ENCODE measurements around the gene HPSE. TPM values are rescaled to one million over a fixed set of nuclear protein-coding genes. Genes with fewer than 3 reads are reported as not detected.

HPSE gene
- total RNA-seq, 2 experiments from 2014 or later = 16.5 TPM

GRCh38 chr4:83259586-83259985, 75.1 kb downstream of the HPSE start:
- DNase-seq = no peak
- intact Hi-C loops (cut with micrococcal nuclease) = no loop called here
- Mint-ChIP-seq H3K27me3 (no peaks in the 10 kb centered on the region), H3K9me3 (no peaks in the 10 kb centered on the region), H3K4me1 (ENCODE audit: low read depth) (no peaks in the 10 kb centered on the region), H3K36me3 (peaks cover 17% of the 10 kb centered on the region), H3K4me3 (no peak overlapping the region), H3K27ac (no peak overlapping the region)
- CTCF ChIA-PET = interaction anchor here (1.0 to 2.3 kb wide), 14 partner anchors 11 to 207 kb away, joined by 3 to 17 read pairs (median 9); partner anchors contain the start of gene COQ2
- POLR2A ChIA-PET = no interaction called here

- no peaks in the 10 kb centered on the region for H3K4me1 Mint-ChIP-seq (ENCODE audit: low read depth)
- CTCF ChIA-PET = interaction anchor here (2.0 to 2.3 kb wide), 2 partner anchors 184 to 187 kb away, joined by 11 to 15 read pairs; no protein-coding TSS in a partner anchor
- no peak overlapping the region for H3K4me3 Mint-ChIP-seq
- H3K27ac Mint-ChIP-seq = no peak overlapping the region
- intact Hi-C loops (cut with micrococcal nuclease) = no loop called here
- H3K9me3 Mint-ChIP-seq = no peaks in the 10 kb centered on the region
- H3K36me3 Mint-ChIP-seq = peaks cover 15% of the 10 kb centered on the region
- no peak for DNase-seq
- H3K27me3 Mint-ChIP-seq = no peaks in the 10 kb centered on the region
- POLR2A ChIA-PET = no interaction called here
Measured at GRCh38 chr4:83258461-83258860, 76.2 kb downstream of the HPSE start.

GRCh38 chr4:83257811-83258210, 76.8 kb downstream of the HPSE start:
- DNase-seq = no peak
- Mint-ChIP-seq H3K27me3 (no peaks in the 10 kb centered on the region), H3K36me3 (peaks cover 12% of the 10 kb centered on the region), H3K9me3 (no peaks in the 10 kb centered on the region), H3K4me1 (ENCODE audit: low read depth) (peaks cover 4% of the 10 kb centered on the region), H3K27ac (no peak overlapping the region), H3K4me3 (no peak overlapping the region)
- CTCF ChIA-PET = no interaction called here
- POLR2A ChIA-PET = no interaction called here
- intact Hi-C loops (cut with micrococcal nuclease) = no loop called here

GRCh38 chr4:83255584-83255983, 79.1 kb downstream of the HPSE start:
- Mint-ChIP-seq H3K27me3 (no peaks in the 10 kb centered on the region), H3K27ac (no peak overlapping the region), H3K4me3 (no peak overlapping the region), H3K36me3 (peaks cover 6% of the 10 kb centered on the region), H3K9me3 (no peaks in the 10 kb centered on the region), H3K4me1 (ENCODE audit: low read depth) (peaks cover 9% of the 10 kb centered on the region)
- DNase-seq = no peak
- ChIA-PET POLR2A (no interaction called here), CTCF (interaction anchor here (2.1 kb wide), 1 partner anchor 26 kb away, joined by 7 read pairs; no protein-coding TSS in a partner anchor)
- intact Hi-C loops (cut with micrococcal nuclease) = no loop called here

GRCh38 chr4:83252782-83253405, 81.8 kb downstream of the HPSE start:
- Mint-ChIP-seq H3K27ac (no peak overlapping the region), H3K4me1 (ENCODE audit: low read depth) (peaks cover 9% of the 10 kb centered on the region), H3K27me3 (no peaks in the 10 kb centered on the region), H3K4me3 (no peak overlapping the region), H3K9me3 (no peaks in the 10 kb centered on the region), H3K36me3 (peaks cover 2% of the 10 kb centered on the region)
- DNase-seq = peak; percentile 78
- POLR2A ChIA-PET = interaction anchor here (0.7 kb wide), 1 partner anchor 125 kb away, joined by 3 read pairs; no protein-coding TSS in a partner anchor
- CTCF ChIA-PET = interaction anchor here (0.6 to 3.1 kb wide), 20 partner anchors 8 to 186 kb away, joined by 3 to 20 read pairs (median 5); partner anchors contain the start of gene PLAC8
- intact Hi-C loops (cut with micrococcal nuclease) = loop anchor here (1.0 to 5.0 kb wide), 3 partner anchors 18 to 179 kb away; no protein-coding TSS in a partner anchor

GRCh38 chr4:83251447-83251830, 83.2 kb downstream of the HPSE start:
- intact Hi-C loops (cut with micrococcal nuclease) = loop anchor here (5.0 kb wide), 1 partner anchor 34 kb away; no protein-coding TSS in a partner anchor
- POLR2A ChIA-PET = interaction anchor here (1.5 kb wide), 1 partner anchor 14 kb away, joined by 5 read pairs; no protein-coding TSS in a partner anchor
- H3K36me3 Mint-ChIP-seq = peaks cover 1% of the 10 kb centered on the region
- H3K27me3 Mint-ChIP-seq = no peaks in the 10 kb centered on the region
- H3K4me3 Mint-ChIP-seq = no peak overlapping the region
- no peak overlapping the region for H3K27ac Mint-ChIP-seq
- DNase-seq = no peak
- H3K9me3 Mint-ChIP-seq = no peaks in the 10 kb centered on the region
- H3K4me1 Mint-ChIP-seq (ENCODE audit: low read depth) = peaks cover 9% of the 10 kb centered on the region
- CTCF ChIA-PET = interaction anchor here (0.6 to 3.1 kb wide), 11 partner anchors 10 to 217 kb away, joined by 3 to 20 read pairs (median 4); partner anchors contain the start of genes COQ2 and PLAC8

- Mint-ChIP-seq H3K27me3 (no peaks in the 10 kb centered on the region), H3K4me1 (ENCODE audit: low read depth) (peaks cover 11% of the 10 kb centered on the region), H3K27ac (no peak overlapping the region), H3K4me3 (no peak overlapping the region), H3K36me3 (peaks cover 3% of the 10 kb centered on the region), H3K9me3 (no peaks in the 10 kb centered on the region)
- intact Hi-C loops (cut with micrococcal nuclease) = loop anchor here (5.0 kb wide), 1 partner anchor 34 kb away; no protein-coding TSS in a partner anchor
- CTCF ChIA-PET = interaction anchor here (0.6 to 3.1 kb wide), 12 partner anchors 10 to 216 kb away, joined by 3 to 20 read pairs (median 4); partner anchors contain the start of genes COQ2 and PLAC8
- POLR2A ChIA-PET = interaction anchor here (1.5 kb wide), 1 partner anchor 13 kb away, joined by 5 read pairs; no protein-coding TSS in a partner anchor
- DNase-seq = no peak
Measured at GRCh38 chr4:83250687-83251446, 83.8 kb downstream of the HPSE start.

GRCh38 chr4:83248486-83248885, 86.2 kb downstream of the HPSE start:
- peaks cover 11% of the 10 kb centered on the region for H3K36me3 Mint-ChIP-seq
- peaks cover 11% of the 10 kb centered on the region for H3K27me3 Mint-ChIP-seq
- CTCF ChIA-PET = interaction anchor here (0.9 kb wide), 1 partner anchor 174 kb away, joined by 3 read pairs; no protein-coding TSS in a partner anchor
- DNase-seq = no peak
- no peak overlapping the region for H3K4me3 Mint-ChIP-seq
- POLR2A ChIA-PET = no interaction called here
- H3K27ac Mint-ChIP-seq = no peak overlapping the region
- intact Hi-C loops (cut with micrococcal nuclease) = no loop called here
- peaks cover 11% of the 10 kb centered on the region for H3K4me1 Mint-ChIP-seq (ENCODE audit: low read depth)
- peaks cover 4% of the 10 kb centered on the region for H3K9me3 Mint-ChIP-seq

- peaks cover 14% of the 10 kb centered on the region for H3K36me3 Mint-ChIP-seq
- ChIA-PET POLR2A (no interaction called here), CTCF (interaction anchor here (0.9 kb wide), 1 partner anchor 173 kb away, joined by 3 read pairs; no protein-coding TSS in a partner anchor)
- DNase-seq = no peak
- peaks cover 6% of the 10 kb centered on the region for H3K4me1 Mint-ChIP-seq (ENCODE audit: low read depth)
- no peak overlapping the region for H3K27ac Mint-ChIP-seq
- intact Hi-C loops (cut with micrococcal nuclease) = no loop called here
- peaks cover 17% of the 10 kb centered on the region for H3K27me3 Mint-ChIP-seq
- no peak overlapping the region for H3K4me3 Mint-ChIP-seq
- peaks cover 4% of the 10 kb centered on the region for H3K9me3 Mint-ChIP-seq
Measured at GRCh38 chr4:83247415-83248357, 87.0 kb downstream of the HPSE start.

Measured in activated CD4-positive, alpha-beta memory T cell treated with anti-CD3 and anti-CD28 coated beads for 36 hours (primary cell).